ENCODE measurements around the gene MAPKAP1.

MAPKAP1 gene

DNA sequence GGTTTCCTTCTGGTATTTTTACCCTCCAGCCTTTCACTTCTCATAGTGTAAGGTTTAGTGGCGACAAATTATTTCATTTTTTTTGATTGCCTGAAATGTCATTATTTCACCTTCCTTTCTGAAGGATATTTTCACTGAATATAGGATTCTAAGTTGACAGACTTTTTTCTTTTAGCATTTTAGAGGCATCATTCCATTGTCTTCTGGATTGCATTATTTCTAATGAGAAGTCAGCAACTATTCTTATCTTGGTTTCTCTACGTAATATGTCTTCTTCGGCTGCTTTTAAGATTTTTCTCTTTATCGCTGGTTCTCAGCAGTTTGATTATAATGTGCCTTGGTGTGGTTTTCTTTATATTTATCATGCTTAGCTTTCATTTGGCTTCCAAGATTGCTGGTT is 251.1 kb downstream of the MAPKAP1 start:
- TF ChIP-seq POLR2AphosphoS5 (IDR thresholded peaks at IDR 0.05; ENCODE audit: low read depth, low read length), result no peak
- TF ChIP-seq, protein P1, sequence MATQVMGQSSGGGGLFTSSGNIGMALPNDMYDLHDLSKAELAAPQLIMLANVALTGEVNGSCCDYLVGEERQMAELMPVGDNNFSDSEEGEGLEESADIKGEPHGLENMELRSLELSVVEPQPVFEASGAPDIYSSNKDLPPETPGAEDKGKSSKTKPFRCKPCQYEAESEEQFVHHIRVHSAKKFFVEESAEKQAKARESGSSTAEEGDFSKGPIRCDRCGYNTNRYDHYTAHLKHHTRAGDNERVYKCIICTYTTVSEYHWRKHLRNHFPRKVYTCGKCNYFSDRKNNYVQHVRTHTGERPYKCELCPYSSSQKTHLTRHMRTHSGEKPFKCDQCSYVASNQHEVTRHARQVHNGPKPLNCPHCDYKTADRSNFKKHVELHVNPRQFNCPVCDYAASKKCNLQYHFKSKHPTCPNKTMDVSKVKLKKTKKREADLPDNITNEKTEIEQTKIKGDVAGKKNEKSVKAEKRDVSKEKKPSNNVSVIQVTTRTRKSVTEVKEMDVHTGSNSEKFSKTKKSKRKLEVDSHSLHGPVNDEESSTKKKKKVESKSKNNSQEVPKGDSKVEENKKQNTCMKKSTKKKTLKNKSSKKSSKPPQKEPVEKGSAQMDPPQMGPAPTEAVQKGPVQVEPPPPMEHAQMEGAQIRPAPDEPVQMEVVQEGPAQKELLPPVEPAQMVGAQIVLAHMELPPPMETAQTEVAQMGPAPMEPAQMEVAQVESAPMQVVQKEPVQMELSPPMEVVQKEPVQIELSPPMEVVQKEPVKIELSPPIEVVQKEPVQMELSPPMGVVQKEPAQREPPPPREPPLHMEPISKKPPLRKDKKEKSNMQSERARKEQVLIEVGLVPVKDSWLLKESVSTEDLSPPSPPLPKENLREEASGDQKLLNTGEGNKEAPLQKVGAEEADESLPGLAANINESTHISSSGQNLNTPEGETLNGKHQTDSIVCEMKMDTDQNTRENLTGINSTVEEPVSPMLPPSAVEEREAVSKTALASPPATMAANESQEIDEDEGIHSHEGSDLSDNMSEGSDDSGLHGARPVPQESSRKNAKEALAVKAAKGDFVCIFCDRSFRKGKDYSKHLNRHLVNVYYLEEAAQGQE (IDR thresholded peaks at IDR 0.05; ENCODE audit: insufficient read depth in 1 of 2, low read depth in 2 of 2, low read length in 2 of 2), result no peak
- TF ChIP-seq SIN3A (IDR thresholded peaks at IDR 0.05; ENCODE audit: borderline replicate concordance, insufficient read depth, low read length), result no peak
- no peak for TF ChIP-seq TAF1 (IDR thresholded peaks at IDR 0.05; ENCODE audit: borderline replicate concordance, insufficient read depth, low read length)
- no peak for TF ChIP-seq FOXP2 (optimal IDR thresholded peaks at IDR 0.05; ENCODE audit: borderline replicate concordance, extremely low read depth, extremely low read length, insufficient read depth)

DNA sequence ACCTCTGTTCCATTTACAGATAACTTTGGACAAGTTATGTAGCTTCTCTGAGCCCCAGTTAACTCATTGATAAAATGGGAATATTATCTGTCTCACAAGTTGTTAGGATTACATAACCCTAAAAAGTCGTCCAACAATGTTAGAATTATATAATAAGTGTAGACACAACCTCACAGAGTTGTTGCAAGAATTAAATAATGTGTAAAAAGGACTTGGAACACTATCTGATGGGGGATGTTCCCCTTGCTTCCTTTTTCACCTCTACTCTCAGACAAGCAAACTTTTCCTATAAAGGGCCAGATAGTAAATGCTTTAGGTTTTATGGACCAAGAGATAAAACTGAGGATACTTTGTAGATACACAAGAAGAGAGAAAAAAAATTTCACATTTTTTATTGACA is 251.9 kb downstream of the MAPKAP1 start:
- TF ChIP-seq TAF1 (IDR thresholded peaks at IDR 0.05; ENCODE audit: borderline replicate concordance, insufficient read depth, low read length) (no peak), SIN3A (IDR thresholded peaks at IDR 0.05; ENCODE audit: borderline replicate concordance, insufficient read depth, low read length) (no peak), POLR2AphosphoS5 (IDR thresholded peaks at IDR 0.05; ENCODE audit: low read depth, low read length) (no peak), FOXP2 (optimal IDR thresholded peaks at IDR 0.05; ENCODE audit: borderline replicate concordance, extremely low read depth, extremely low read length, insufficient read depth) (no peak)
- TF ChIP-seq, protein P1 (IDR thresholded peaks at IDR 0.05; ENCODE audit: insufficient read depth in 1 of 2, low read depth in 2 of 2, low read length in 2 of 2), result no peak

DNA sequence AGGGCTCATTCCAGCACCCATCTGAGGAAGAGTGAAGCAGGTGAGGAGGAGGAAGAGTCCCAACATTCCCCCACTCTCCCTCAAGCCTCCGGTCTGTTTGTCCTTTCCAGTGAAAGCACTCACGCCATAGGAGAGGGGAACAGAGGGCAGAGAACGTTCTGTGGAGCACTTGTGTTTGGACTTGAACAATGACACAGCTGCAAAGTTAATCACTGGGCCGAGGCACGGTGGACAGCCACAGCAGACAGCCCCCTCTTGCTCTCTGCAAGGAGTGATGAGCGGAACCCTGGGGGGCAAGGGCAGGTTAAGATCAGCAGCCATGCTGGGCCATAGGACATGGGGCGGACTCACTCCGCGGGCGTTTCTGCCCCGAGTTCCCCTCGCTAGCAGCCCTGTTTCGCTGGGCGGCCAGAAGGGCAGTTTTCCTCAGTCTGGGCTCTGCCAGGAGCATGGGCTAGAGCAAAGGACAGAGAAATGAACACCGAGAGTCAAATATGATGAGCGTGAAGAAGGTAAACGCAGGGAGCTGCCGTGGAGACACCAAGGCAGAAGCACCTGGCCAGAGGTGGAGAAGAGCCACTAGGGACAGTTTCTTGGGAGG is 259.7 kb downstream of the MAPKAP1 start:
- TF ChIP-seq TAF1 (IDR thresholded peaks at IDR 0.05; ENCODE audit: borderline replicate concordance, insufficient read depth, low read length) (no peak), POLR2AphosphoS5 (IDR thresholded peaks at IDR 0.05; ENCODE audit: low read depth, low read length) (no peak)
- TF ChIP-seq, protein P1 (IDR thresholded peaks at IDR 0.05; ENCODE audit: insufficient read depth in 1 of 2, low read depth in 2 of 2, low read length in 2 of 2), result no peak

DNA sequence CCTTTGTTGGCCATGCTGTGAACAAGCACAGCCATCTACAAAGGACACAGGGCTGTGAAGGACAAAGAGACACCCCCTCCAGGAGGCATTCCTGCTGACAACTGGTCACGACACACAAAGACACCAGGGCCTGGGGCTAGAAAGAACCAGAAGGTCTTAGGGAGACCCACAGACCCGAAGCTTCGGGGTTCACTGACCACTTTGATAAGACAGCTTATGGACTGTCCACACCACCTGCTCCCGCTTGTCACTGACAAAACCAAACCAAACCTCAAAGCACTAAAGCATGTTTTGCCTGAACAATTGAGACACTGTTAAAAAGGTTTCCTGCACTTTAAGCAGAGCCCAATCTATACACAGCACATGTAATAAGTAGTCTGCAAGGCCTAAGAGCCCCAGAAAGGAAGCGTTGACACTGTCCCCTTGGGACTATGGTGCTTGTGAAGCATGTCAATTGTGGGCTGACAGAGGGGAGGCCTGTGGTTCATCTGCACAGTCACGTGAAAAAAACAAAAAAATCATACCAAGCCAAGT is 260.4 kb downstream of the MAPKAP1 start:
- TF ChIP-seq, protein P1 (IDR thresholded peaks at IDR 0.05; ENCODE audit: insufficient read depth in 1 of 2, low read depth in 2 of 2, low read length in 2 of 2), result no peak
- TF ChIP-seq TAF1 (IDR thresholded peaks at IDR 0.05; ENCODE audit: borderline replicate concordance, insufficient read depth, low read length), result no peak
- no peak for TF ChIP-seq FOXP2 (optimal IDR thresholded peaks at IDR 0.05; ENCODE audit: borderline replicate concordance, extremely low read depth, extremely low read length, insufficient read depth)
- no peak for TF ChIP-seq SIN3A (IDR thresholded peaks at IDR 0.05; ENCODE audit: borderline replicate concordance, insufficient read depth, low read length)
- no peak for TF ChIP-seq POLR2AphosphoS5 (IDR thresholded peaks at IDR 0.05; ENCODE audit: low read depth, low read length)
